GM18867 (cell line): Measurements from ENCODE around the gene ACR.

ENCODE experiments used
- ATAC-seq: cut with Tn5 transposase; IDR thresholded peaks from one replicate; pipeline ENCODE4 v1.9.1; 2021; ENCODE audit warnings: mild to moderate bottlenecking, moderate library complexity; ENCODE audit not compliant: unreplicated experiment

The ACR gene

DNA sequence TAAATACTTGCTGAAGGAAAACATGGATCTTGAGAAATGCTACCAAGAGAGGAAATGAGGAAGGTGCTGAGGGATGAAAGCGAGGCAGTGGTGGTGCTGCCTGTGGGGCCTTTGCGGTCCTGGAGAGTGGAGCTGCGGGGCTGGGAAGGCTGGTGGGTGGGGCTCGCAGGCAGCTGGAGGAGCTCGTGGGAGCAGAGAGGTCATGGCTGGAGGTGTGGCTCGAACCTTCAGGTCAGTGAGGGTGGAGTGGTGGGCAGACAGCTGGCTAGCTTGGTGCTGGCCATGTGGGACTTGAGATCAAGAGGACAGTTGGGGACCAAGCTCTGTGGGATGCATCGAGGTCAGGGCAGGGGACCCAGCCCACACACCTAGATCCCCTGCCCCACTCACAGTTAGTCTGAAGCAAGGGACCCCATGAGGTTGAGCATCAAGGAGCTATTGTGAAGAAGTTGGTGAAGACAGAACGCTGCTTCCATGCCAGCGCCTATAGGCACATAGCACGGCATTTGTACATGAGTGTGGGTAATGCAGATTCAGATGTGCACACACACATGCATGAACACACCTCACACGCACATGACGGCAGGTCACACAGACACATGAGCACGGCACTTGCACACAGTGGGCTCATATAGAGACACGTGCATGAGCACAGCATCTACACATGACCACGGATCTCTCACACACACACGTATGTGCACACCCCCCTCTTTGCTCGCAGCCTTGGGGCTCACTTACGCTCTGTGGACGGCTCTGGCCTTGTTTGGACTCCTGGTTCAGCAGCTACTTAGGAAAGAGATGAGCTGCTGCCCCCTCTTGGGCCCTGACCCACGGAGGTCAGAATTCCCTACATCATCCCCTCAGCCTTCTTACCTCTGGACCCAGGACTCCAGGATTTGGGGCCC is 34.9 kb upstream of the ACR start:
- ATAC-seq, result no peak

DNA sequence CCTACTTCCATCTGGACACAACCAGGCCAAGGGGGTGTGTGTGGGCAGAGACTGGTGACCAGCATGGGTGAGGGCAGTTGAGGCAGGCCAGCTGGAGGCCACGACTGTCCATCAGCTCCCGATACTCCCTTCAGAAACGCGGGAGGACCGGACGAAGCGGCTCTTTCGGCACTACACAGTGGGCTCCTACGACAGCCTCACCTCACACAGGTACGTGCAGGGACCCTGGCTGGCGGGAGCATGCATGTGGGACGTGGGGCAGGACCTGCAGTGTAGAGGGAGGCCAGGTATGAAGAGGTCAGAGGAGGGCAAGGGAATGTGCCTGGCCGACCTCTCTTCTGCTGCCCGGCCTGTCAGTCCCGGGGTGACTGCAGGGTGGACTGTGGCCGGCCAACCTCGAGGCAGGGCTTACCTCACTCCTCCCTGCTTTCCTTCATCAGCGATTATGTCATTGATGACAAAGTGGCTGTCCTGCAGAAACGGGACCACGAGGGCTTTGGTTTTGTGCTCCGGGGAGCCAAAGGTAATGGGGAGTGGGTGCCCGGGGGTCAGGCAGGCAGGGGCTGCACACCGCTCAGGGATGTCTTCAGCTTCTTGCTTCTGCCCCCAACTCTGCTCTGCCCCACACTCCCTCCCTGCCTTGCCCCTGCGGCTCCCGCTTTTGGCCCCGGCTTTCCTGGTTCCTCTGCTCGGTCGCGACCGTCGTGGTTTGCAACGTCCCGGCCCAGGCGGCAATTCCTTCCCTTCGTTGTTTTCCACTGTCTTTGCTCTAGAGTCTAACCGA is 34.1 kb upstream of the ACR start:
- ATAC-seq, result no peak

DNA sequence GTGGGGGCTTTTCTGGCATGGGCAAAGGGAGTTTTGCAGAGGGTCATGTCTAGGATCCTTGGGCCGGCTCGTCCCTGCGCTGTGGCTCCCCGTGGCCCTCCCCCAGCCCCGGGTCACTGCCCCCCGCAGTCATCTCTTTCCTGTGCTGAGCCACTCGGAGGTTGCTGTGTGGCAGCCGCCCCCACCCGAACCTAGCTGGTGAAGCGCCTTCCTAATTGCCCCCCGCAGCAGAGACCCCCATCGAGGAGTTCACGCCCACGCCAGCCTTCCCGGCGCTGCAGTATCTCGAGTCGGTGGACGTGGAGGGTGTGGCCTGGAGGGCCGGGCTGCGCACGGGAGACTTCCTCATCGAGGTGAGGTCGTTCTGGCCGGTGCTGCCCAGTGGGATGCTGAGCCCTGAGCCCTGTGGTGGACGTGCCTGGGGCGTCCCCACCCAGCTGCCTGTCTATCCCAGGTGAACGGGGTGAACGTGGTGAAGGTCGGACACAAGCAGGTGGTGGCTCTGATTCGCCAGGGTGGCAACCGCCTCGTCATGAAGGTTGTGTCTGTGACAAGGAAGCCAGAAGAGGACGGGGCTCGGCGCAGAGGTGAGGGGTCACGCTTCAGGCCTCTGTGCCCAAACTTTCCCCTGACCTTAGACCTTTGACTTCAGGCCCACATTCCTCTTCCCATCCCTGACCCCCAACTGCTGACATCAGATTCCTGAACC is 33.3 kb upstream of the ACR start:
- no peak for ATAC-seq

DNA sequence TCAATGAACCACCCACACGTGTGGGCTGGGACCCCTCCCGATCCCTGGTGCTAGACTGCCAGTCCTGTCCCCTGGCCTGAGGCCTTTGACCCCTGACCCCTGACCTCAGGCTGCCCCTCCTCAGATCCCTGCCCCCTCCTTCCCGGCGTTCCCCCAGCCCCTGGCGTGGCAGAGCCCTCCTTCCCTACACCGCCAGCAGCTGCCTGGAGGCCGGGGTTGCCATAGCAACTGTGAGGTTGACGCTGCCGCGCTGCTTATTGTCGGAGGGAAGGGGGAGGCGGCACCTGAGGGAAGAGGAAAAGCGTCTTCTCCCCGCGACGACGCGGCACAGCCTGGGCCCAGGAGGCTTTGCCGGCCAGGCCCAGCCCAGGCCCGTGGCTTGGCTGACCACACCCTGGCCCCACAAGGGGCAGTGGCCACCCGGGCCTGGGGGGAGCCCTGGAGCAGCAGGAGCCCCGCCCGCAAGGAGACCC is 32.7 kb upstream of the ACR start:
- no peak for ATAC-seq

DNA sequence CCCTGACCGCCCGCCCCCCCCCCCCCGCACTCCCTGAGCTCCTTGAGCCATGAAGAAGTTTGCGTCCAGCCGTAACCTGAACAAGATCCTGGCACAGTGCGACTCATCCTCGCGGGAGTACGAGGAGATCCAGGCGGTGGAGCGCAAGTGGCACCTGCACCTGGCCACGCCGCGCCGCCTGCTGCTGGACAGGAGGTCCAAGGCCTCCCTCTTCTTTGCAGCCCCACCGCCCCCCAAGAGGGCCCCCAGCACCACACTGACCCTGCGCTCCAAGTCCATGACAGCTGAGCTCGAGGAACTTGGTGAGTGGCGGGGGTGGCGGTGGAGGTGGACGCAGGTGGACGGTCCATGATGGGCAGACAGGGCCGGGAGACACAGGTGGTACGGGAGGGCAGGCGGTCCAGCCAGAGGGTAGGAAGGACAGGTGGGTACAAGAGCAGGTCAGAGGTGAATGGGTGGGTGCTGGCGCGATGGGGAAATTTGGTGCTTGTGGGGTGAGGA is 32.1 kb upstream of the ACR start:
- no peak for ATAC-seq

DNA sequence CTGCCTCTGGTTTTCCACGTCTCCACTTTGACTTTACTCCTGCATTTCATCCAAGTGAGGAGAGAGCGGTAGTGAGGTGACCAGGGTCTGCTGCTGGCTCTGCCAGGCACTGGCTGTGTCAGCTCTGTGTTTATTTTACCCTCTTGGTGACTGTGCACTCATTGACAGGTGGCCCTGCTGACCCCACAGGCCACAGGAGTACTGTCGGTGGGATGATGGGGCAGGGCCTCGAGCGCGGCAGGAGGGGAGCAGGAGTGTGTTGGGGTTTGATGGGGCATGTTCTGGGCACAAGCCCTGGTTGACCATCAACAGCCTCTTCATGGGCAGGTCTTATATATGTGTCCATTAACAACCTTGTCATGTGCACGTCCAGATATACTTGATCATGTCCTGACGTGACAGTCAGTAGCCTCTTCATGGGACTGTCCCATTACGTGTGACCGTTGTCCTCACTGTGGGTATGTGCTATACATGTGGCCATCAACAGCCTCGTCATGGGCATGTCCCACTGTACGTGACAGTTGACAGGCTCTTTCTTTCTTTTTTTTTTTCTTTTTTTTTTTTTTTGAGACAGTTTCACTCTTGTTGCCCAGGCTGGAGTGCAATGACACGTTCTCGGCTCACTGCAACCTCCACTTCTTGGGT is 31.4 kb upstream of the ACR start:
- no peak for ATAC-seq

DNA sequence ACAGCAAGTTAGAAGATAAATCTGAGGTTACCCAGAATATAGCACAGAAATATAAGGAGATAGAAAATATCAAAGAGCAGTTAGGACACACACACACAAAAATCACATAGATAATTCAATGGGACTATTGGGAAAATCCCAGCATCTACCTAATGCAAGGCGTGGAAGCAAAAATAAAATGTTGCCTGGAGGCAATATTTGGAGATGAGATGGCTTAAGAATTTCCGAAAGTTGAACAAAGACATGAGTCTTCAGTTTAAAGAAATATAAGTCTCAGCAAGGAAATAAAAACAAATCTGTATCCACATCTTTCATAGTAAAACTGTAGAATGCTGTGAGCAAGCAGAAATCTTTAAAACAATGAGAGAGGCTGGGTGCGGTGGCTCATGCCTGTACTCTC is 29.5 kb upstream of the ACR start:
- no peak for ATAC-seq

DNA sequence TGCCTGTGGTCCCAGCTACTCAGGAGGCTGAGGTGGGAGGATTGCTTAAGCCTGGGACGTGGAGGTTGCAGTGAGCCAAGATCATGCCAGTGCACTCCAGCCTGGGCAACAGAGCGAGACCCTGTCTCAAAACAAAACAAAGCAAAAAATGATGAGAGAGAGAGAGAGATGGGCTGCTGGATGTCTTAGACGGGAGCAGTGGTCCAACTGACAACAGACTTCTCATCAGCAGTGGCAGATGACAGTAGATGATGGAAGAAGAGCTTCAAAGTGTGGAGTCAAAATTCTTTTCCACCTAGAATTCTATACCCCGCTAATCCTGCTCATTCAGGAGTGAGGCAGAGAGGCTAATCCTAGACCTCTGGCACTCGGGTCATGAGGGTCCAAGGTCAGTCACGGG is 29.0 kb upstream of the ACR start:
- no peak for ATAC-seq

DNA sequence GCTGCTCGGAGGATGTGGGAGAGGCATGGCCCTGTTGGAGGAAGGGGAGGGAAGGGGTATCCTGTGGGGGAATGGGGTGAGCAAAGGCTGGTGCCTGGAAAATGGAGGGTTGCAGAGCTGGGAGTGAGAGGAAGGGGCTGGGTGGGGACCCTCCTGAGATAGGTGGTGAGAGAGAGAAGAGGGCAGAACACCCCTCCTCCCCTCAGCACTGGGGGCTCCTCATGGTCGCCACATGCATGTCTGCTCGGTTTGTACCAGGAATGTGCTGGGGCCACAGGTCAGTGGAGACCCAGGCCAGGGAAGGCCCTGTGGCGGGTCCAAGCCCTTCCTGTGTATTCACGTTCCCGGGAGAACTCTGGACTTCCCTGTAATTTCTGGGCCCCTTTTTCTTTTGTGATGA is 27.8 kb upstream of the ACR start:
- no peak for ATAC-seq

DNA sequence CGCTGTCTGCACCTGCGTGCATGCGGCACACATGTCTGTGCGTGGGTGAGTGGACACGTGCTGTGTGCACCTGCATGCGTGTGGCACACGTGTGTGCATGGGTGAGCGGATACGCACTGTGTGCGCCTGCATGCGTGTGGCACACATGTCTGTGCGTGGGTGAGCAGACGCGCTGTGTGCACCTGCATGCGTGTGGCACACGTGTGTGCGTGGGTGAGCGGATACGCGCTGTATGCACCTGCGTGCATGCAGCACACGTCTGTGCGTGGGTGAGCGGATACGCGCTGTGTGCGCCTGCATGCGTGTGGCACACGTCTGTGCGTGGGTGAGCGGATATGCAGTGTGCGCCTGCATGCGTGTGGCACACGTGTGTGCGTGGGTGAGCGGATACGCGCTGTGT is 27.1 kb upstream of the ACR start:
- ATAC-seq, result no peak

DNA sequence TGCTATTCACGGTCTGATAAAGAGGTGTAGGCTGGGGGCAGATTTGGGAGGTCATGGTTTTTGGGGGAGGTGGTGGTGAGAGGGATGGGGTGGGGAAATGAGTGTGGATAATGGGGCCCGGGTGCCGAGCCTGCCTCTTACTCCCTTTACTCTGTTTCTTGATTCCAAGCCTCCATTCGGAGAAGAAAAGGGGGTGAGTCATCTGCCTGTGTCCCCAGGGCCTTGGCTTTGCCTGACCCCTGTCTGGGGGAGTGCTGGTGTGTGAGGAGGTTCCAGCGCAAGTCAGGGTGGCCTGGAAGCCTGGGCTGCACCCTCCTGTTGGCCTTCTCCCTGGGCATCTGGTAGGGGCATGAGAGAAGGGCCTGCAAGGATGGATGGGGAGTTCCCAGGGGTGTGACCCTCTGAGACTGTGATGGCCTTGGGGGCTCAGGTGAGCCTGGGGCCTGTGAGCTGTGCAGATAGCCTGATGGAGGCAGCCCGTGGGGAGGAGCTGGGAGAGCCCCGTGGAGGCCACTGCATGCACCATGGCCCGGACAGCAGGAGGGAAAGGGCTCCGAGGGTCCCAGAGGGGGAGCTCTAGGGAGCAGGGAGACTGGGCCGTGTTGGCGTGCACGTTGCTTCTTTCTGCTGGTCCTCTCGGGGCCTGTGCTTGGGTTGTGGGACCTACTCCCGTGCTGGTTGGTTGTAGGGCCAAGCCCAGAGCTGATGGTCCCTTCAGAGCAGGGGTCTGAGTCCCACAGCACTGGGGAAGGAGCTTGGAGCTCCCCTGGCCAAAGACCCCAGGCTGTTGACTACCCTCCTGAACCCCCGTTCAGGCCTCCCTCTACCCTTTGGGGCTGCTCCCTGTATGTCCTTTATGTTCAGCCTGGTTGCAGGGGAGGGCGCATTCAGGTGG is 26.3 kb upstream of the ACR start:
- no peak for ATAC-seq

DNA sequence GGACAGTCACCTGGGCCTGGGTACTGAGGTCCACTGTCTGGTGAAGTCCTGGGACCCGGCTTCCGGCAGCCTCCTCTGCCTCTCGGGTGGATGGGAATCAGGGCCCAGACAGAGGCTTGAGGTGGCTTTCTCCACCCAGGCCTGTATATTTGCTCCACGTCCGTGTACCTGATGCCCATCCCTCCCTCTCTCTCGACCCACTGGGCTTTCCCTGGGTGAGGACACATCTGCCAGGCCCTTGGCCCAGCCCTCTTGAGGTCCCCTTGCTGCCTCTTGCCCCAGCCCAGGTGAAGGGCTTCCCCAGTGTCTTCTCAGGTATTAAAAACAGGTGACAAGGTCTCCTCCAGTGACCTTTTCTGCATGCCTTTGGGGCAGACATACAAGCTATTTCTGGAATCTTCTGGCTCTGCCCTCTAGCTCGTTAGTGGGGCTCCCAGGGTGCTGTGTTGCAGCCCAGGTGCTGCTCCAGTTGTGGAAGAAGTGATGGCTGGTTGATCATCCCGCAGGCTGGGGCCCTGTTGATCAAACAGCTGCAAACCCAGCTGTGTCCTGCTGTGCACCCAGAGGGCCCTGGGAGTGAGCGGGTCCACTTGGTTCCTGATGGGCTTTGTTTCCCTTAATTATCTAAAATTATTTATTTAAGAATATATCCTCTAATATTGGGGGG is 25.5 kb upstream of the ACR start:
- ATAC-seq, result no peak

DNA sequence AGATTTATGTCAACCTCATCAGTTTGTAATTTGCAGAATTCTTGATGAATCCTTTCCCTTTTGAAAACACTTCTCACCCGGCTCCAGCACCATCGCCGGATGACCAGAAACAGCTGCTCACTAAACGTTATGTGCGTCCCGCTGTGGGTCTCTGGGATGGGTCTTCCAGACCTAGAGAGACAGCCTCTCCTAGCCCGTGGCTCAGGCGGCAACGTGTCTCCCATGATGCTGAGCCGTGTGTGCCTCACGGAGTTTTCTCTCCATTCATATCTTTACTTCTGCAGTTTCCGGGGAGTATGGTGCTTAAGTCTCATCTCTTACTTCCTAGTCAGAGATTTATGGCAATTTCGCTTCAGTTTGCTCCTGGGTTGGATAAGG is 25.0 kb upstream of the ACR start:
- no peak for ATAC-seq

DNA sequence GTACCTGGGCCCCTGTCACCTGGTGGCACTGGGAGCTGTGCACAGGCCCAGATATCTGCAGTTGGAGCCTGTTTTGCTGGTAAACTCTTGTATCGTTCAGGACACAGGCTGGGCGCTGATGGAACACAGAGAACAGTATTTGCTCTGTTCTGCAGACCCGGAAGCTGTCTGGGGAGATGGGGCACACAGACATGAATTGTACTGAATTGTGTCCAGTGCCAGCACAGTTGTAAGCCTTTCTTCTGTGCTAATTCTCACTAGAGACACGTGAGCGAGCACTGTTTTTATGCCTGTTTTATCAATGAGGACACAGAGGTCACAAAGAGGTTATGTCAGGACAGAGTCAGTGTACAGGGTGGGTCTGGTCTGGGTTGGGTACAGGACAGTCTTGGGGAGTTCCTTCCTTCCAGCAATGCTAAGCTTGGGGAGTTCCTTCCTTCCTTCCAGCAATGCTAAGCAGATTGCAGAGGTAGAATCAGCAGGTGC is 24.4 kb upstream of the ACR start:
- no peak for ATAC-seq

DNA sequence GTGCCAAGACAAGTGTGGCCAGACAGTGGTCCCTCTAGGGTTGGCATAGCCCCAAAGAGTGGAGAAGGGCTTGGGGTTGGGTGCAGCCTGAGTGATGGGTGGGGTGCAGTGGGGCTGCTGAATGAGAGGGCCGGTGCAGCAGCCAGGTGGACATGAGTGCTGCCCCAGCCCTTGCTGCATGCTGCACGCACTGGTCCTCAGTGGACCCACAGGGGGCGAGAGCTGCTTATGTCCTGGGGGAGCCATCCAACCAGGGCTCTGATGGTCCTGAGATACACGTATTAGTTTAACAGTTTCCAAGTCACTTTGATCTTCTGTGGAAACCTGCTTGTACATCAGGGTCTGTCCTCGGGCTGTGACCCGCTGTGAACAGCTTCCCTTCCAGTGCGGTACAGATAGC is 23.9 kb upstream of the ACR start:
- no peak for ATAC-seq

DNA sequence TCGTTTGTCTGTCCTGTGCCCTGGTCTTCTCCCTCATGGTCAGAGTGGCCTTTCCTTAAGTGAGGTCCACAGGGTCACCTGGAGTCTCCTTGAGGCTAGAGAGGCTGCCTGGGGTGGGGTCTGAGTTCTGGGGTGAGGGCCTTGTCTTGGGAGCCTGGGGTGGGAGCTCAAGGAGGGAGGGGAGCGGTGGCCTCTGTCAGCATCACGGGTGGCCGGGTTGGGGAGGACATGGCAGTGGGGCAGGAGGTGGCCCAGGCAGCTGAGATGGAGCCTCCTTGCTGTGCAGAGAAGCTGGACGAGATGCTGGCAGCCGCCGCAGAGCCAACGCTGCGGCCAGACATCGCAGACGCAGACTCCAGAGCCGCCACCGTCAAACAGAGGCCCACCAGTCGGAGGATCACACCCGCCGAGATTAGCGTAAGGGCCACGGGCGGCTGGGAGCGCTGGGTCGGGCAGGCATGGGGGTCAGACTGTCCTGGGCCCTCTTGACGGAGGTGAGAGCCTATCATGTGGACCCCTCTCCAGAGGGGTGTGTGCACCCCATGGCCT is 23.3 kb upstream of the ACR start:
- ATAC-seq, result no peak

DNA sequence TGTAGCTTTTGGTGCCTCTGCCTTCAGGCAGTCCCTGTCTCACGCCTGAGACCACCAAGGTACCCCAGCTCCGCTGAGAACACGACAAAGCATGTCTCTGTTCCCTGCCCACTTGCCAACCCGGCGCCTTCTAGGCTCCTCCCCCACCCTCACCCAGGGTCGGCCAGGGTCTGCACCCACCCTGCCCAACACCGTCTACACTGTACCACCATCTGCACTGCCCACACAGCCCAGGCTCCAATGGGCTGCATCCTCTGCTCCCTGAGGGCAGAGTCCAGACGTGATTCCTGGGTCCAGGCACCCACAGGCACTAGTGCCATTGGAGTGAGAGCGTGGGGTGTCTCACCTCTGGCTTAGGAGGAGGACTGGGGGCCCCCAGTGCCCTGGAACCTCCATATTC is 22.8 kb upstream of the ACR start:
- no peak for ATAC-seq

DNA sequence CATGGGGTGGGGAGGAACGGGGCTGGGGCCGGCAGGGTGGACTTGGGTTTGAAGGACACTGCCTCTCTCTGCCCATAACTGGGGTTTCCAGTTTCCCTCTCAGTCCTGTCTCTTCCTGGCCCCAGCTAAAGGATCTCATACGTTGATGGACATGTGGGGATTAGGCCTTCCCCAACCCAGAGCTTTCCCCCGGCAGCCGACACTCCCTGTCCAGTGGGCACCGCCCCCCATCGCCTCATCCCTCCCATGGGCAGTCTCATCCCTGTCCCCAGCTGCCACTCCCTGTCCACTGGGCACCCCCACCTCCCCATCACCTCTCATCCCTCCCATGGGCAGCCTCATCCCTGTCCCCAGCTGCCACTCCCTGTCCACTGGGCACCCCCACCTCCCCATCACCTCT is 22.2 kb upstream of the ACR start:
- ATAC-seq, result no peak
